CD4-positive, alpha-beta memory T cell (primary cell): ENCODE data around the gene NKAIN2. TPM values are rescaled to one million over a fixed set of nuclear protein-coding genes. Genes with fewer than 3 reads are reported as not detected.

Source experiments
- CTCF ChIA-PET: fragments of 350-600 bp; sonication (Branson Sonifier 250); formaldehyde crosslinking; loops from one replicate; lab custom pipeline; 2021; ENCODE audit warnings: inconsistent platforms; ENCODE audit not compliant: partially characterized antibody; lab: Charles Lee
- POLR2A ChIA-PET: fragments of 350-600 bp; sonication (Branson Sonifier 250); formaldehyde crosslinking; loops from one replicate; lab custom pipeline; 2021; ENCODE audit not compliant: partially characterized antibody; lab: Charles Lee
- DNase-seq, 5 donors: peaks; one replicate each; pipeline versions ENCODE4 v3.0.0 to v3.0.0-alpha.2; 2020 to 2022; ENCODE audit warnings: mixed read lengths in 1 of 5
- H3K27ac ChIP-seq: one replicate; pipeline ENCODE4 v1.7.0; 2013; ENCODE audit warnings: low read depth, low read length
- H3K27me3 ChIP-seq: 2 replicates; pipeline ENCODE4 v1.7.0; 2013; ENCODE audit warnings: mild to moderate bottlenecking, low read length, moderate library complexity; ENCODE audit not compliant: insufficient read depth
- H3K36me3 ChIP-seq: 2 replicates; pipeline ENCODE4 v1.7.0; 2013; ENCODE audit warnings: mild to moderate bottlenecking, low read length, moderate library complexity; ENCODE audit not compliant: insufficient read depth
- H3K4me1 ChIP-seq: 2 replicates; pipeline ENCODE4 v1.7.0; 2013; ENCODE audit warnings: mild to moderate bottlenecking, low read length, moderate library complexity; ENCODE audit not compliant: insufficient read depth
- H3K4me3 ChIP-seq, 2 donors: one replicate each; pipeline ENCODE4 v1.7.0; 2013; ENCODE audit warnings: low read length in 2 of 2, mild to moderate bottlenecking in 1 of 2
- H3K9me3 ChIP-seq, 2 donors: one replicate each; pipeline ENCODE4 v1.7.0; 2013; ENCODE audit warnings: low read length in 2 of 2, control low read depth in 1 of 2; ENCODE audit not compliant: control insufficient read depth in 1 of 2
- H3K27ac Mint-ChIP-seq, 7 donors: one replicate each; pipeline ENCODE4 v1.8.0; 2020 to 2021; ENCODE audit warnings: mixed read lengths in 7 of 7, mild to moderate bottlenecking in 6 of 7, inconsistent platforms in 3 of 7, moderate library complexity in 3 of 7
- H3K27me3 Mint-ChIP-seq, 2 donors: one replicate each; pipeline ENCODE4 v1.8.0; 2020 to 2021; ENCODE audit warnings: mixed read lengths in 2 of 2
- H3K36me3 Mint-ChIP-seq, 2 donors: one replicate each; pipeline ENCODE4 v1.8.0; 2020 to 2021; ENCODE audit warnings: mixed read lengths in 2 of 2, inconsistent platforms in 1 of 2, mild to moderate bottlenecking in 1 of 2
- H3K4me1 Mint-ChIP-seq, 4 donors: one replicate each; pipeline ENCODE4 v1.8.0; 2020 to 2021; ENCODE audit warnings: mixed read lengths in 4 of 4, mild to moderate bottlenecking in 1 of 4
- H3K4me3 Mint-ChIP-seq, 8 donors: one replicate each; pipeline ENCODE4 v1.8.0; 2020 to 2021; ENCODE audit warnings: mixed read lengths in 8 of 8, mild to moderate bottlenecking in 7 of 8, moderate library complexity in 6 of 8, inconsistent platforms in 3 of 8
- H3K9me3 Mint-ChIP-seq, 8 donors: one replicate each; pipeline ENCODE4 v1.8.0; 2020 to 2021; ENCODE audit warnings: mixed read lengths in 8 of 8, mild to moderate bottlenecking in 5 of 8, inconsistent platforms in 3 of 8, moderate library complexity in 1 of 8
- intact Hi-C: fragments of 100-400 bp; cut with micrococcal nuclease; formaldehyde crosslinking; loops from one replicate; pipeline ENCODE4 v1.15.1; 2023
- polyA plus RNA-seq, 2 donors: library from polyadenylated mRNA; unstranded; fragments of 300-500 nt; fragmentation: Illumina TruSeq; gene quantifications; one replicate each; pipeline ENCODE4 v1.2.3, GENCODE V29; 2021
- total RNA-seq, 2 experiments: library from RNA; stranded (reverse); gene quantifications; one replicate each; pipeline ENCODE4 v1.2.3, GENCODE V29; 2021

The NKAIN2 gene
- total and polyA plus RNA-seq, 4 experiments from 2014 or later: not detected

DNA sequence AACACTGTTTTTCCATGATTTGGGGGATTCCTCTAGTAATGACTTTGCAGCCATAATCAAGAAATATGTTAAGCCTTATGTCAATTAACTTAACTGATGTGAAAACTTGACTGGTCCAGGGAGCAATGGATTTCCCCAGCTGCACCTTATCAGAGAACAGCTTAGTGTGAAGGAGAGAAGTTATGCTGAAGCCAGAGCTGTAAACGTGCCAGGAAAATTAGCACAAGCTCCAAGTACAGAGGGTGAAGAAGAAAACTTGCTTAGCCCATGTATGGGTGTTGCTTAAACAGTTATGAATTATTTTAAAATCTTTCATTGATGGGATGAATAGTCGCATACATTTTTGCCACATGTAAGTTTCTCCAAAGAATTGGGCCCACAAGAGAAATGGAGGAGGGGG lies 943.7 kb downstream of the NKAIN2 start:
- CTCF ChIA-PET: no interaction called here
- POLR2A ChIA-PET: no interaction called here
- DNase-seq: no peak
- Histone ChIP-seq H3K27ac (no peak overlapping the region), H3K27me3 (no peaks in the 10 kb centered on the region), H3K4me3 (no peak overlapping the region), H3K9me3 (no peaks in the 10 kb centered on the region), H3K36me3 (no peaks in the 10 kb centered on the region), H3K4me1 (no peaks in the 10 kb centered on the region)
- Mint-ChIP-seq H3K9me3 (no peaks in the 10 kb centered on the region), H3K27ac (no peak overlapping the region), H3K36me3 (no peaks in the 10 kb centered on the region), H3K4me3 (no peak overlapping the region), H3K27me3 (no peaks in the 10 kb centered on the region), H3K4me1 (no peaks in the 10 kb centered on the region)
- intact Hi-C loops: no loop called here

DNA sequence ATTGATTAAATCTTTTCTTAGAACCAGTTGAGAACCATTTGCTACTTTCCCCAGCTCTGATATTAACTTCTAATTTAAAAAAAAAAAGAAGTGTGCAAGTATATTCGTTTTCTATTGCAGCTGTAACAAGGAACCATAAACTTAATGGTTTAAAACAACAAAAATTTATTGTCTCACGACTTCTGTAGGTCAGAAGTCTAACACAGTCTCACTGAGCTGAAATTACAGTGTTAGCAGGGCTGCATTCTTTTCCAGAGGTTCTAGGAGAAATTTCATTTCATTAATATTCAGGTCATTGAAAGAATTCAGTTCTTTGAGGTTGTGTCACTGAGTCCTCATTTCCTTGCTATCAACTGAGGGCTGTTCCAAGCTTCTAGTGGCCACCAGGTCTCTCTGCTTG lies 945.1 kb downstream of the NKAIN2 start:
- ChIA-PET CTCF (no interaction called here), POLR2A (no interaction called here)
- no peak for DNase-seq
- H3K4me3 ChIP-seq: no peak overlapping the region
- no peaks in the 10 kb centered on the region for H3K9me3 ChIP-seq
- no peaks in the 10 kb centered on the region for H3K27me3 ChIP-seq
- no peak overlapping the region for H3K4me3 Mint-ChIP-seq
- H3K27ac ChIP-seq: no peak overlapping the region
- H3K36me3 ChIP-seq: no peaks in the 10 kb centered on the region
- H3K4me1 ChIP-seq: no peaks in the 10 kb centered on the region
- no peak overlapping the region for H3K27ac Mint-ChIP-seq
- no peaks in the 10 kb centered on the region for H3K27me3 Mint-ChIP-seq
- no peaks in the 10 kb centered on the region for H3K36me3 Mint-ChIP-seq
- intact Hi-C loops: no loop called here
- H3K4me1 Mint-ChIP-seq: no peaks in the 10 kb centered on the region
- peaks cover 0 to 4% (median 0%) of the 10 kb centered on the region in 8 donors for H3K9me3 Mint-ChIP-seq

DNA sequence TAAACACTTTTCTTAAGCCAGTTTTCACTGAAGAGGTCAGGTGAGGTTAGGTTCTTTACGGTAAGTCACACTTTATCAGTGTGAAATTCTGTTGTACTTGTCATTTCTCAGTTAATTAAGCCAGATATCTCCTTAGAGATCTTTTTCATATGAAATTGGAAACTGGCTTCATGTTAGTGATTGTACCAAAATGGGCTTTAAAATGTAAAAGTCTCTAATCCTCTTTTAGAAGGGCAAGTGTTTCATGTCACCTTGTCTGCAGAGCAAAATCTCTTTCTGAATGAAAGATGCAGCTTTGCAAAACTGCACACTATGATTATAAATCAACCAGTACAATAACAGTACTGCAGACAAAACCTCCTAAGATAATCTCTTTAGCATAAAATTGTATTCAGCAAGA lies 949.3 kb downstream of the NKAIN2 start:
- no peaks in the 10 kb centered on the region for H3K27me3 Mint-ChIP-seq
- H3K4me3 Mint-ChIP-seq: no peak overlapping the region
- DNase-seq: no peak
- ChIA-PET POLR2A (no interaction called here), CTCF (no interaction called here)
- H3K36me3 Mint-ChIP-seq: no peaks in the 10 kb centered on the region
- no peaks in the 10 kb centered on the region for H3K4me1 Mint-ChIP-seq
- no peaks in the 10 kb centered on the region for H3K36me3 ChIP-seq
- no peak overlapping the region for H3K27ac Mint-ChIP-seq
- peaks cover 0 to 4% (median 0%) of the 10 kb centered on the region in 8 donors for H3K9me3 Mint-ChIP-seq
- H3K9me3 ChIP-seq: no peaks in the 10 kb centered on the region
- H3K27ac ChIP-seq: no peak overlapping the region
- no peak overlapping the region for H3K4me3 ChIP-seq
- no peaks in the 10 kb centered on the region for H3K27me3 ChIP-seq
- H3K4me1 ChIP-seq: no peaks in the 10 kb centered on the region
- intact Hi-C loops: no loop called here

DNA sequence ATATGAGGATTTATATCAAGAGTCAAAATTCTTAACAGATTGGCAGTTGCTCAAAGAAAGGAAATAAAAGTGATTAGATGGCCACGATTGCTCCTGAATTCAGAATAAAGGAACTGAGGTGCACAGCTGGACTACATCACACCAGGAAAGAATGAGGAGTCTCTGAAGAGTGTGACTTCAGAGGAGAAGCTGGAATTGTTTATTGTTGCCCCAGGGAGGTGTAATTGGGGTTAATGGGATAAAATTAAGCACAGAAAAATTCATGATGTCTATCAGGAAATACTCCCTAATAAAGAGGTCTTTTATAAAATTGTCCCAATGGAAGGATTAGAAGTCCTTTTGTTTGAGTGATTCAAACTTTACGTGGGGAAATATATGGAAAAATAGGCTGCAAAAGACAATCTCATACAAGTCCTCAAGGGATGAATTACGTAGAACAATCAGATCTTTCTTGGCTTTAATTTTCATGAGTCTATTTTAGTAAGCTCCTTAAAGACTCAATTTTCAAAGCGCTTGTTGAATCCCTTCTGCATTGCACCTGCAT lies 950.0 kb downstream of the NKAIN2 start:
- H3K4me3 ChIP-seq: no peak overlapping the region
- Mint-ChIP-seq H3K36me3 (no peaks in the 10 kb centered on the region), H3K27ac (no peak overlapping the region), H3K9me3 (peaks cover 0 to 4% (median 0%) of the 10 kb centered on the region in 8 donors), H3K27me3 (no peaks in the 10 kb centered on the region), H3K4me1 (no peaks in the 10 kb centered on the region), H3K4me3 (no peak overlapping the region)
- no peaks in the 10 kb centered on the region for H3K36me3 ChIP-seq
- no peaks in the 10 kb centered on the region for H3K4me1 ChIP-seq
- H3K27me3 ChIP-seq: no peaks in the 10 kb centered on the region
- intact Hi-C loops: no loop called here
- CTCF ChIA-PET: no interaction called here
- H3K9me3 ChIP-seq: no peaks in the 10 kb centered on the region
- no peak for DNase-seq
- H3K27ac ChIP-seq: no peak overlapping the region
- POLR2A ChIA-PET: no interaction called here

DNA sequence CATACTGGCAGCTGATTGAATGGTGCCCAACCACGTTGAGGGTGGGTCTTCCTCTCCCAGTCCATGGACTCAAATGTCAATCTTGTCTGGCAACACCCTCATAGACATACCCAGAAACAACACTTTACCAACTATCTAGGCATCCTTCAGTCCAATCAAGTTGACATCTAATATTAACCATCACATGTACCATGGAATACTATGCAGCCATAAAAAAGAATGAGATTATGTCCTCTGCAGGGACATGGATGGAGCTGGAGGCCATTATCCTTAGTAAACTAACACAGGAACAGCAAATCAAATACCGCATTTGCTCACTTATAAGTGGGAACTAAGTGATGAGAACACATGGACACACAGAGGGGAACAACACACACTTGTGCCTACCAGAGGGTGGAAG lies 951.7 kb downstream of the NKAIN2 start:
- Histone ChIP-seq H3K27ac (no peak overlapping the region), H3K36me3 (no peaks in the 10 kb centered on the region), H3K9me3 (no peaks in the 10 kb centered on the region), H3K4me3 (no peak overlapping the region), H3K4me1 (no peaks in the 10 kb centered on the region), H3K27me3 (no peaks in the 10 kb centered on the region)
- Mint-ChIP-seq H3K4me3 (no peak overlapping the region), H3K27me3 (no peaks in the 10 kb centered on the region), H3K36me3 (no peaks in the 10 kb centered on the region), H3K4me1 (no peaks in the 10 kb centered on the region), H3K9me3 (peaks cover 0 to 6% (median 0%) of the 10 kb centered on the region in 8 donors), H3K27ac (no peak overlapping the region)
- POLR2A ChIA-PET: no interaction called here
- DNase-seq: no peak
- CTCF ChIA-PET: no interaction called here
- intact Hi-C loops: no loop called here

DNA sequence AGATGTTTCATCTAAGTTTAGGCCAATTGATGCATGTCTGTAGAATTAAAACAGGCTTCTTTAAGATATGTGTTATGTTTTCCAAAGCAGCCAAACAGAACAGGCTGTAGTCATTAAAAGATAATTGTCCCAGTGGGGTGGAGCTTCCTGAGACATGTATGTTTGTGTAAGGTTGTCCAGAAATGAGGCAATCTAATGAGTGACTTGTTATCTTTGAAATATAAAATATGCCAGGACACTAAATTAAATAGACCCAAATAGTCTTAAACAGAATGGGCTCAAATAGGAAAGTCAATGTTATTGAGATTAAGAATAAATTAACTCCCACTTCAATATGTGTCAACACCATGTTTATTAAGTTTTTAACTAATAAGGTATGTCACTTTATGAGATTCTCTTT lies 953.9 kb downstream of the NKAIN2 start:
- ChIA-PET CTCF (no interaction called here), POLR2A (no interaction called here)
- no peak for DNase-seq
- H3K4me3 ChIP-seq: no peak overlapping the region
- Mint-ChIP-seq H3K9me3 (peaks cover 0 to 6% (median 0%) of the 10 kb centered on the region in 8 donors), H3K4me1 (no peaks in the 10 kb centered on the region), H3K4me3 (no peak overlapping the region), H3K27me3 (no peaks in the 10 kb centered on the region), H3K36me3 (no peaks in the 10 kb centered on the region), H3K27ac (no peak overlapping the region)
- H3K36me3 ChIP-seq: no peaks in the 10 kb centered on the region
- H3K27me3 ChIP-seq: no peaks in the 10 kb centered on the region
- intact Hi-C loops: no loop called here
- H3K9me3 ChIP-seq: no peaks in the 10 kb centered on the region
- no peak overlapping the region for H3K27ac ChIP-seq
- H3K4me1 ChIP-seq: no peaks in the 10 kb centered on the region

DNA sequence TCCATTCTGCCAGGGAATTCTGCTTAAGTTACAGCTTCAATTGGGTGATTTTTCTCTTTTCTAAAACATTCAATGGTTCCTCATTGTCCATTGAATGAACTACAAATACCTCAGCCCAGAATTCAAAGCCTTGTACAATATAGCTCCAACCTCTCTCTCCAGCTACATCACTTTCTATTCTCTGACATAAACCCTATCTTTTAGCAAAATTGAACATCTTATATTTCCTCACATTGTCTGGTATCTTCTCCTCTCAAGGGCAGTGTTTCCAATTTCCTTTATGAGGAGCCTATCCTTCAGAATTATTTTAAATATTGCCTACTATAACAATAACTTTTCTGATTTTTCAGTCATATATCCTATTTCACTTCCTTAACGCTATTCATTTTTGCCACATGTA lies 955.0 kb downstream of the NKAIN2 start:
- Mint-ChIP-seq H3K4me3 (no peak overlapping the region), H3K4me1 (no peaks in the 10 kb centered on the region), H3K9me3 (peaks cover 0 to 4% (median 0%) of the 10 kb centered on the region in 8 donors), H3K27me3 (no peaks in the 10 kb centered on the region), H3K27ac (no peak overlapping the region), H3K36me3 (no peaks in the 10 kb centered on the region)
- intact Hi-C loops: no loop called here
- no peak overlapping the region for H3K27ac ChIP-seq
- H3K4me1 ChIP-seq: no peaks in the 10 kb centered on the region
- no peak for DNase-seq
- H3K36me3 ChIP-seq: no peaks in the 10 kb centered on the region
- ChIA-PET POLR2A (no interaction called here), CTCF (no interaction called here)
- H3K4me3 ChIP-seq: no peak overlapping the region
- no peaks in the 10 kb centered on the region for H3K9me3 ChIP-seq
- no peaks in the 10 kb centered on the region for H3K27me3 ChIP-seq

DNA sequence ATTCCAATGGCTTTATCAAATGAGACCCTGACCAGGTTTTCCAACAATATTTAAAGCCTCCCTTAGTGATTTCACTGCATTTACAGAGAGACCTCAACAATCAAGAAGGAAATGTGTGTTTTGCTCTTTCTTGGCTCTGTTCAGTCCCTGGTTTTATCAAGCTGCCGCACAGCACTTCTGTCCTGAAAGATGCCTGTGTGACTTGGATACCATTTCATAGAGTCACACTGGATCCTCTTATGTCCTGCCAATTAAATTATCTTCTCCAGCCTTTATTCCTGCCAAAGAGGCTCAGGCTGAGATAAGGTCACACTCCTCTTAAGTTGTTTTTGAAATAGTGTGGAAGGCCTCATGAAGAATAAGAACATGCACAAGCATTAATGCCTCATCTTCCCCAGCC lies 961.6 kb downstream of the NKAIN2 start:
- Mint-ChIP-seq H3K27ac (no peak overlapping the region), H3K36me3 (no peaks in the 10 kb centered on the region), H3K4me3 (no peak overlapping the region), H3K4me1 (no peaks in the 10 kb centered on the region), H3K27me3 (no peaks in the 10 kb centered on the region), H3K9me3 (peaks cover 0 to 2% (median 0%) of the 10 kb centered on the region in 8 donors)
- no peaks in the 10 kb centered on the region for H3K9me3 ChIP-seq
- ChIA-PET CTCF (no interaction called here), POLR2A (no interaction called here)
- no peaks in the 10 kb centered on the region for H3K4me1 ChIP-seq
- no peaks in the 10 kb centered on the region for H3K36me3 ChIP-seq
- no peak overlapping the region for H3K4me3 ChIP-seq
- intact Hi-C loops: no loop called here
- no peak for DNase-seq
- H3K27ac ChIP-seq: no peak overlapping the region
- H3K27me3 ChIP-seq: no peaks in the 10 kb centered on the region
